HG03432 (cell line): Measurements from ENCODE around the gene LYPLA2.
"Not testable (repeated sequence)": the region's sequence is repeated elsewhere in the genome, so short reads cannot be mapped to it uniquely, and the experiment has no call there.

Experiments used
- ATAC-seq: cut with Tn5 transposase; IDR thresholded peaks from one replicate; pipeline ENCODE4 v1.9.1; 2021; ENCODE audit warnings: mild to moderate bottlenecking, moderate library complexity; ENCODE audit not compliant: unreplicated experiment

The LYPLA2 gene

GRCh38 chr1:23777979-23778814 lies 12.7 kb upstream of the LYPLA2 start, which contains the start of gene PITHD1:
TSS of gene PITHD1 (plus strand) at chr1:23778418. CDS start at chr1:23778516, 98 bp downstream.
- peak; percentile 74 for ATAC-seq

DNA sequence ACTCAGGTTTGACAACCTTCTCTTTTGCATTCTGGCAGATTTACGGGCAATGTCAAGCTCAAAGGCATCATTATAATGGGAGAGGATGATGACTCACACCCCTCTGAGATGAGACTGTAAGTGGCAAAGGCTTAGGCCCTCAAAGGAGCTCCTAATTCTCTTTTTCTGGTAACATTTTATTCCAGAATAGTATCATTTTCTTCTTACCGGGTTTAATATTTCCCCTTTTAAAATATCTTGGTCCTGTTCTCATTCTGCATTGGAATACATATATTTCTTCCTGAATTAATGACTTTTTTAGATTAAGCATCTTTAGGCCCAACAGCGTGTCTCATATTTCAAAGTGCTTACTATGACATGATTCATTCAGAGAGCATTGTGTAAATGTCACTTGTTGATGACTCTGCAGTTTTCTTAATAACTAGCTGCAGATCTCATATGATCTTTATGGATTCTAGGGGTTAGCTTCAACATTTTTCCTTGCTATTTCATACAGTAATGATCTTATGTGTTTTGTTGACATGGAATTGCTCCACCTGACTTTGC lies 11.0 kb upstream of the LYPLA2 start:
- ATAC-seq = no peak

- not testable (repeated sequence) for ATAC-seq
Observed at GRCh38 chr1:23783141-23783540, 7.8 kb upstream of the LYPLA2 start.

DNA sequence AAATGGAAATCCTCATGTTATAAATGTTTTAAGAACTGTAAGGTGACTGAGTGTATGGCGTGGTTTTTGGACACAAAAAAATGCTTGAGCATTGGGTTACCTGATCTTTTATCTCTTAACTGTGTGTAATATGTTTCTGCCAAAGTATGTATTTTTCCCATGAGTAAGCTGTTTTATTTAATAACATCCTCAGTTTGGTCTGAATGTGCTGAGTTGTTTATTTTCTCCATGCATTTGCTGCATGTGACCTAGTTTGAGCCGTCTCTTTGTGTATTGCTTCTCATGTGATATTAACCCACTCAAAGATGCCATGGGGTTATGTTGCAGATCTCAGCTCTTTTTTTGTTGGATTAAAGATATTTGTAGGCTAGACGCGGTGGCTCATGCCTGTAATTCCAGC lies 6.1 kb upstream of the LYPLA2 start:
- no peak for ATAC-seq

GRCh38 chr1:23787701-23788100 lies 3.2 kb upstream of the LYPLA2 start:
- ATAC-seq = no peak

- ATAC-seq = no peak
Observed at GRCh38 chr1:23788695-23789094, 2.2 kb upstream of the LYPLA2 start.

- peak; percentile 12 for ATAC-seq
Observed at GRCh38 chr1:23791516-23792047, 637 bp downstream of the LYPLA2 start.

- ATAC-seq = no peak
Observed at GRCh38 chr1:23792151-23792945, 1.4 kb downstream of the LYPLA2 start.

GRCh38 chr1:23793018-23793781 lies 2.3 kb downstream of the LYPLA2 start:
- no peak for ATAC-seq

GRCh38 chr1:23793861-23794731 lies 3.2 kb downstream of the LYPLA2 start:
- ATAC-seq = no peak

DNA sequence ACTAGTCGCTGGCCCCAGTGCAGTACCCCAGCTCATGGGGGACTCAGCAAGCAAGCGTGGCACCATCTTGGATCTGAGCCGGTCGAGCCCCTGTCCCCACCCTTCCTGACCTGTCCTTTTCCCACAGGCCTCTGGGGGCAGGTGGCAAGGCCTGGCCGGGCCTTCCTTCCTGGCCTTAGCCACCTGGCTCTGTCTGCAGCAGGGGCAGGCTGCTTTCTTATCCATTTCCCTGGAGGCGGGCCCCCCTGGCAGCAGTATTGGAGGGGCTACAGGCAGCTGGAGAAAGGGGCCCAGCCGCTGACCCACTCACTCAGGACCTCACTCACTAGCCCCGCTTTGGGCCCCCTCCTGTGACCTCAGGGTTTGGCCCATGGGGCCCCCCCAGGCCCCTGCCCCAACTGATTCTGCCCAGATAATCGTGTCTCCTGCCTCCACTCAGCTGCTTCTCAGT lies 3.8 kb downstream of the LYPLA2 start:
- not testable (repeated sequence) for ATAC-seq

DNA sequence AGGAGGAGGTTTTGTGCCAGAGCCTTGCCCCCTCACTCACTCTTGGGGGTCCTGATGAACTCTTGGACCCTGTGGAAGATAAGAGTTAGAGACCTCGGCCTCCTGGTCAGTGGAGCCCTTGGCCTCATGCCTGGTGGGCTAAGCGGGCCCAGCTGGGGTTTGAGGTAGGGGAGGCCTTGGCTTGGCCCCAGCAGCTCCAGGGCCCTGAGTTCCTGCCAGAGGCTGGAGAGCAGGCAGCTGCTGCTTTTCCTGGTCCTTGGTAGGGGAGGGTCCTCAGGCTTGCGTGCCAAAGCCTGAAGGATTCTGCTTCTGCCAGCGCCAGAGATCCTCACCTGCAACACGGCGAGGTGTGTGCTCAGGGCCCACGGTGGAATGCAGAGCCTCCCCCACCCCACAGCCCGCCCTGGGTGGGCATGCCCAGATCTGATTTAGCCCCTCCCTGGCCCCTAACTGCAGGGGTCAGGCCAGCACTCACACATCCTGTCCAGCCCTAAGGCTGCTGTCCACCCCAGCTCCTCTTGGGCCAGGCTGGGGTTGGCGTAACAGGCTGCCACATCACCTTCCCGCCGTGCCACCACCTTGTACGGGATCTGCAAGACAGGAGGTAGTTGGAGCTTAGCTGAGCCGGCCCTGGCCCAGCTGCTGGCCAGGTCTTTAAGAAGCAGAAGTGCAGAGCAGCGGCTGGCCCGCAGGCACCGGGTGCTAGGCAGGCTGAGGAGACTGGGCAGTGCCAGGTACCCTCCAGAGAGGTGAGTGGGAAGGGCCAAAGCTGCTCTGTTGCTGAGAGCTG lies 4.9 kb downstream of the LYPLA2 start:
- ATAC-seq = no peak

- no peak for ATAC-seq
Observed at GRCh38 chr1:23796466-23797271, 5.7 kb downstream of the LYPLA2 start.

DNA sequence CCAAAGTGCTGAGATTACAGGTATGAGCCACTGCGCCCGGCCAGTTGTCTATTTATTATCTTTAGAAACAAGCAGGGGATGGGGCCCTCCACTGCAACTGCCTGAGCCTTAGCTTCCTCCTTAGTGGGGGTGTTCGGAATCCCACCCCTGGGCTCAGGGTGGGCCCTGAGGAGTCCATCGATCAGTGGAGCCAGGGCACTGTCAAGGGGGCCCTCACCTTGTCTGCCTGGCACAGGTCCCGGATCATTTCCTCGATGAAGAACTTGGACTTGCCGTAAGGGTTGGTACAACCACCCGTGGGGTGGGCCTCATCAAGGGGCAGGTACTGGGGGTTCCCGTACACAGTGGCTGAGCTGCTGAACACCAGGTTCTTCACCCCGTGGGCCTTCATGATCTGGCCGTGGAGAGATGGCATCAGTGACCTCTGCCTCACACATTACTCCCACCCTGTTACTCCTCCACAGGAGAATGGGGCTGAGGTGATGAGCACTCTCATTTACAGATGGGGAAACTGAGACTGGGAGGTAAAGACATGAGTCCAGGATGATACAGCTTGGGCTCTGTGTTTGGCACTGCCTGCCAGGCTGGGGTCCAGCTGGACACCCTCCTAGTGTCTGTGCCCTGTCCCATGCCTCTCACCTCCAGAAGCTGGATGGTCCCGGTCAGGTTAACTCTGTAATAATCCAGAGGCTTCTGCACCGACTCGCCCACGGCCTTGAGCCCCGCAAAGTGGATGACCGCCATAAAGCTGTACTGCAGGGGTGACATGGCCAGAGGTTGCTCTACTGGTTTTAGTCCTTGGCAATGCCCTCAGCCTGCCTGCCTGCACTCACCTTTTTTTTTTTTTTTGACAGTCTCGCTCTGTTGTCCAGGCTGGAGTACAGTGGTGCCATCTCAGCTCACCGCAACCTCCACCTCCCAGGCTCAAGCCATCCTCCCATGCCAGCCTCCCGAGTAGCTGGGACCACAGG lies 6.8 kb downstream of the LYPLA2 start:
- ATAC-seq = no peak

DNA sequence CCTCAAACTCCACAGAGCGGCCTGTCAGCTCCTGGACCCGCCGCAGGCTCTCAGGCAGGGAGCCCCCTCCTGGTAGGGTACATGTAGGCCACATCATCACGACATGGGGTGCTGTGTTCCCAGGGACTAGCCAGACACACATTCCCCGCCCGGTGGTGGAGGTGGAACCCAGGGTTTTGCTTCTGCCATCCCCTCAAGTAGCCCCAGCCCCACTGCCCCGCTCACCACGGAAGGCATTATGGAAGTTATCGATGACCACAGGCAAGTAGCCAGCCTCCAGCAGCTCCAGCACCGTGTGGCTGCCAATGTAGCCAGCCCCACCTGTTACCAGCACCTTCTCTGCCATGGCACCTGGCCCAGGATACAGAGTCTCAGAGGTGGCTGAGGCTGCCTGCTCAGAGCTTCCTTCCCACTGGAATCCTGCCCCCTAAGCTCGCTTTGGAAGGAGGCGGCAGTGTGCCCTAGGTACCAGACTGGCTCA lies 7.8 kb downstream of the LYPLA2 start:
- no peak for ATAC-seq

DNA sequence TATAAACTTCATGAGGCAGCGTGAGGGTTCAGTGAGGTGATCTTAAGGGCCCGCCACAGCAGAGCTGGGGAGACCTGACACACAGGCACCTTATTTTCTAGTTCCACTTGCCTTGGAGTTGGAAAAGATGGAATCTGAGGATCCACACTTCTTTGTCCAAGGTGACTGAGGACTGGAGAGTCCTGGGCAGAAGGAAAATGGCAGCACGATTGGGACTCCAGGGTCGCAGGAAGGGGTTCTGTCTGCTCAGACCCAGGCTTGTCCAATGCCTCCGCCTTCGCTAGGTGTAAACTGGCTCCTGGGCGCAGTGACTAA lies 8.3 kb downstream of the LYPLA2 start:
- no peak for ATAC-seq
